ENCODE data around the gene TNIP2.
A peak's percentile ranks its signal among the peaks of the same experiment; 100 is the strongest.

The TNIP2 gene

GRCh38 chr4:2721586-2721985, 34.5 kb downstream of the TNIP2 start:
- DNase-seq (ENCODE audit: low read depth in 1 of 2, low spot score in 1 of 2), result no peak

- DNase-seq (ENCODE audit: low read depth in 1 of 2, low spot score in 1 of 2), result no peak
These were observed 39.9 kb downstream of the TNIP2 start for GRCh38 chr4:2716236-2716635.

GRCh38 chr4:2715426-2715825, 40.7 kb downstream of the TNIP2 start:
- DNase-seq (ENCODE audit: low read depth in 1 of 2, low spot score in 1 of 2), result no peak

- DNase-seq (ENCODE audit: low read depth in 1 of 2, low spot score in 1 of 2), result no peak
These were observed 41.2 kb downstream of the TNIP2 start for GRCh38 chr4:2714918-2715317.

GRCh38 chr4:2714061-2714770, 41.9 kb downstream of the TNIP2 start:
- peak in 1 of 2 donors; percentile 8 for DNase-seq (ENCODE audit: low read depth in 1 of 2, low spot score in 1 of 2)

- DNase-seq (ENCODE audit: low read depth in 1 of 2, low spot score in 1 of 2), result no peak
These were observed 42.8 kb downstream of the TNIP2 start for GRCh38 chr4:2713337-2713736.

GRCh38 chr4:2712261-2712842, 43.8 kb downstream of the TNIP2 start:
- no peak for DNase-seq (ENCODE audit: low read depth in 1 of 2, low spot score in 1 of 2)

- DNase-seq (ENCODE audit: low read depth in 1 of 2, low spot score in 1 of 2), result no peak
These were observed 53.4 kb downstream of the TNIP2 start for GRCh38 chr4:2702770-2703169.

- no peak for DNase-seq (ENCODE audit: low read depth in 1 of 2, low spot score in 1 of 2)
These were observed 53.8 kb downstream of the TNIP2 start for GRCh38 chr4:2702361-2702760.

- DNase-seq (ENCODE audit: low read depth in 1 of 2, low spot score in 1 of 2), result no peak
These were observed 56.1 kb downstream of the TNIP2 start for GRCh38 chr4:2700031-2700430.

GRCh38 chr4:2699534-2699933, 56.6 kb downstream of the TNIP2 start:
- DNase-seq (ENCODE audit: low read depth in 1 of 2, low spot score in 1 of 2), result no peak

- DNase-seq (ENCODE audit: low read depth in 1 of 2, low spot score in 1 of 2), result no peak
These were observed 57.1 kb downstream of the TNIP2 start for GRCh38 chr4:2698951-2699505.

- DNase-seq (ENCODE audit: low read depth in 1 of 2, low spot score in 1 of 2), result no peak
These were observed 57.6 kb downstream of the TNIP2 start for GRCh38 chr4:2698504-2698903.

GRCh38 chr4:2697995-2698414, 58.1 kb downstream of the TNIP2 start:
- no peak for DNase-seq (ENCODE audit: low read depth in 1 of 2, low spot score in 1 of 2)

GRCh38 chr4:2696423-2696822, 59.7 kb downstream of the TNIP2 start:
- no peak for DNase-seq (ENCODE audit: low read depth in 1 of 2, low spot score in 1 of 2)

GRCh38 chr4:2695346-2696060, 60.6 kb downstream of the TNIP2 start:
- no peak for DNase-seq (ENCODE audit: low read depth in 1 of 2, low spot score in 1 of 2)

GRCh38 chr4:2694691-2695090, 61.4 kb downstream of the TNIP2 start:
- no peak for DNase-seq (ENCODE audit: low read depth in 1 of 2, low spot score in 1 of 2)

GRCh38 chr4:2691952-2692435, 64.1 kb downstream of the TNIP2 start:
- peak in 1 of 2 donors; percentile 4 for DNase-seq (ENCODE audit: low read depth in 1 of 2, low spot score in 1 of 2)
